NAMALWA (cell line): ENCODE measurements around the gene CFAP100.

Source experiments
- DNase-seq: peaks from one replicate; pipeline ENCODE4 v3.0.0-alpha.2; 2015; ENCODE audit warnings: low spot score

The CFAP100 gene

GRCh38 chr3:126442094-126442855 lies 47.6 kb downstream of the CFAP100 start:
- DNase-seq, result no peak

- no peak for DNase-seq
Measured at GRCh38 chr3:126442856-126443242, 48.1 kb downstream of the CFAP100 start.

GRCh38 chr3:126445506-126445905 lies 50.8 kb downstream of the CFAP100 start:
- no peak for DNase-seq

GRCh38 chr3:126446301-126446700 lies 51.6 kb downstream of the CFAP100 start:
- no peak for DNase-seq

GRCh38 chr3:126446791-126447190 lies 52.1 kb downstream of the CFAP100 start:
- no peak for DNase-seq

GRCh38 chr3:126447456-126448106 lies 52.9 kb downstream of the CFAP100 start:
- no peak for DNase-seq

- no peak for DNase-seq
Measured at GRCh38 chr3:126448136-126448892, 53.6 kb downstream of the CFAP100 start.

GRCh38 chr3:126448893-126449180 lies 54.1 kb downstream of the CFAP100 start:
- DNase-seq, result no peak

- no peak for DNase-seq
Measured at GRCh38 chr3:126449621-126450051, 54.9 kb downstream of the CFAP100 start.

GRCh38 chr3:126450219-126450618 lies 55.5 kb downstream of the CFAP100 start:
- DNase-seq, result no peak

GRCh38 chr3:126450744-126451143 lies 56.0 kb downstream of the CFAP100 start:
- no peak for DNase-seq

GRCh38 chr3:126451511-126451910 lies 56.8 kb downstream of the CFAP100 start:
- no peak for DNase-seq

- no peak for DNase-seq
Measured at GRCh38 chr3:126452213-126452612, 57.5 kb downstream of the CFAP100 start.

GRCh38 chr3:126454025-126454424 lies 59.3 kb downstream of the CFAP100 start:
- no peak for DNase-seq

GRCh38 chr3:126454437-126455198 lies 59.9 kb downstream of the CFAP100 start:
- DNase-seq, result no peak

- no peak for DNase-seq
Measured at GRCh38 chr3:126456211-126456610, 61.5 kb downstream of the CFAP100 start.

GRCh38 chr3:126456766-126457388 lies 62.2 kb downstream of the CFAP100 start:
- DNase-seq, result no peak

- no peak for DNase-seq
Measured at GRCh38 chr3:126459111-126459762, 64.5 kb downstream of the CFAP100 start.

- no peak for DNase-seq
Measured at GRCh38 chr3:126459763-126460127, 65.0 kb downstream of the CFAP100 start.

- no peak for DNase-seq
Measured at GRCh38 chr3:126460381-126460780, 65.7 kb downstream of the CFAP100 start.

- no peak for DNase-seq
Measured at GRCh38 chr3:126461450-126462070, 66.9 kb downstream of the CFAP100 start.
